Fibroblast of lung (primary cell): ENCODE measurements around the gene RPF1. TPM values are rescaled to one million over a fixed set of nuclear protein-coding genes. Genes with fewer than 3 reads are reported as not detected.

Experiments
- DNase-seq, 2 donors: peaks; one replicate each; pipeline versions ENCODE4 v3.0.0 to v3.0.0-alpha.2; 2010; ENCODE audit warnings: low read depth in 2 of 2
- H2AFZ ChIP-seq: 2 replicates; pipeline ENCODE4 v1.5.1; 2012; ENCODE audit warnings: low read length, control low read depth, inconsistent platforms
- H3K27ac ChIP-seq: 2 replicates; pipeline ENCODE4 v1.5.1; 2011; ENCODE audit warnings: low read length, control low read depth; ENCODE audit not compliant: insufficient read depth
- H3K27me3 ChIP-seq: 2 replicates; pipeline ENCODE4 v1.5.1; 2011; ENCODE audit warnings: mild to moderate bottlenecking, low read length; ENCODE audit not compliant: control insufficient read depth, insufficient read depth
- H3K36me3 ChIP-seq: 2 replicates; pipeline ENCODE4 v1.5.1; 2011; ENCODE audit warnings: low read length; ENCODE audit not compliant: control insufficient read depth, insufficient read depth
- H3K4me1 ChIP-seq: 2 replicates; pipeline ENCODE4 v1.5.1; 2011; ENCODE audit warnings: low read length; ENCODE audit not compliant: control insufficient read depth, insufficient read depth; ENCODE audit errors: extremely low read depth
- H3K4me2 ChIP-seq: 2 replicates; pipeline ENCODE4 v1.5.1; 2011; ENCODE audit warnings: low read length, control low read depth; ENCODE audit not compliant: insufficient read depth; ENCODE audit errors: extremely low read depth
- H3K4me3 ChIP-seq, 4 experiments: fragments of 200-600 bp in 1 of 4; sonication (generic) in 1 of 4; replicated peaks in 1 of 4; 2 replicates each; pipeline ENCODE4 v1.5.1; 2011 to 2016; ENCODE audit warnings: low read length in 4 of 4, low read depth in 3 of 4, mild to moderate bottlenecking in 3 of 4, control low read depth in 2 of 4, inconsistent platforms in 1 of 4, mixed read lengths in 1 of 4; ENCODE audit not compliant: insufficient read depth in 1 of 4; ENCODE audit errors: control extremely low read depth in 1 of 4
- H3K79me2 ChIP-seq: 2 replicates; pipeline ENCODE4 v1.5.1; 2012; ENCODE audit warnings: mild to moderate bottlenecking, low read length, inconsistent platforms; ENCODE audit not compliant: control insufficient read depth, insufficient read depth
- H3K9ac ChIP-seq: 2 replicates; pipeline ENCODE4 v1.5.1; 2011; ENCODE audit warnings: mild to moderate bottlenecking, low read length, control low read depth; ENCODE audit not compliant: insufficient read depth
- H3K9me3 ChIP-seq: 2 replicates; pipeline ENCODE4 v1.5.1; 2012; ENCODE audit warnings: low read depth, low read length; ENCODE audit not compliant: control insufficient read depth, insufficient read depth
- H4K20me1 ChIP-seq: 2 replicates; pipeline ENCODE4 v1.5.1; 2011; ENCODE audit warnings: low read length; ENCODE audit not compliant: control insufficient read depth, insufficient read depth; ENCODE audit errors: extremely low read depth
- CTCF ChIP-seq, 2 donors: IDR thresholded peaks in 1 of 2; conservative IDR thresholded peaks in 1 of 2; 1 replicate in 1 of 2; 2 replicates in 1 of 2; pipeline ENCODE4 v1.5.1; 2011 to 2012; ENCODE audit warnings: low read length in 2 of 2, control low read depth in 1 of 2, inconsistent platforms in 1 of 2, low read depth in 1 of 2, mild to moderate bottlenecking in 1 of 2
- EZH2 ChIP-seq: IDR thresholded peaks from 2 replicates; pipeline ENCODE4 v1.5.1; 2012; ENCODE audit warnings: low read length, control low read depth, mild to moderate bottlenecking; ENCODE audit errors: missing control alignments
- polyA plus RNA-seq, 2 donors: library from polyadenylated mRNA; depleted of rRNA in 1 of 2; stranded (reverse) in 1 of 2; unstranded in 1 of 2; fragments of >200 nt; gene quantifications; 2 replicates each; pipeline ENCODE4 v1.2.1, GENCODE V29; 2011 to 2012; ENCODE audit warnings: missing spikeins in 1 of 2
- total RNA-seq: library from RNA; depleted of rRNA; stranded (reverse); fragments of >200 nt; gene quantifications from 2 replicates; pipeline ENCODE4 v1.2.1, GENCODE V29; 2014

The RPF1 gene
- total and polyA plus RNA-seq, 2 donors (not counting 1 experiment from before 2014, with no cell fraction given) = 32.2 to 40.6 TPM

- no peak overlapping the region for H2AFZ ChIP-seq
- H3K9ac ChIP-seq = no peak overlapping the region
- no peaks in the 10 kb centered on the region for H3K9me3 ChIP-seq
- DNase-seq = no peak
- H3K36me3 ChIP-seq = peaks cover 6% of the 10 kb centered on the region
- no peak overlapping the region for H3K4me3 ChIP-seq
- H4K20me1 ChIP-seq = no peaks in the 10 kb centered on the region
- no peak overlapping the region for H3K27ac ChIP-seq
- no peak overlapping the region for H3K4me2 ChIP-seq
- no peak for TF ChIP-seq EZH2
- no peak for TF ChIP-seq CTCF (conservative IDR thresholded peaks at IDR 0.05 in 1 of 2, IDR thresholded peaks at IDR 0.05 in 1 of 2; ENCODE audit: low read depth in 1 of 2, low read length in 2 of 2)
- H3K4me1 ChIP-seq = no peaks in the 10 kb centered on the region
- no peaks in the 10 kb centered on the region for H3K27me3 ChIP-seq
- peaks cover 36% of the 10 kb centered on the region for H3K79me2 ChIP-seq
Measured at GRCh38 chr1:84497631-84498275, 18.7 kb downstream of the RPF1 start.

- H3K36me3 ChIP-seq = peaks cover 5% of the 10 kb centered on the region
- peak overlapping the region in 2 of 4 experiments; percentile 94 to 96 for H3K4me3 ChIP-seq
- no peaks in the 10 kb centered on the region for H3K27me3 ChIP-seq
- H3K27ac ChIP-seq = no peak overlapping the region
- H3K79me2 ChIP-seq = peaks cover 66% of the 10 kb centered on the region
- H3K4me1 ChIP-seq = no peaks in the 10 kb centered on the region
- peak overlapping the region; percentile 83 for H3K4me2 ChIP-seq
- no peak overlapping the region for H2AFZ ChIP-seq
- H3K9me3 ChIP-seq = no peaks in the 10 kb centered on the region
- TF ChIP-seq EZH2 (no peak), CTCF (conservative IDR thresholded peaks at IDR 0.05 in 1 of 2, IDR thresholded peaks at IDR 0.05 in 1 of 2; ENCODE audit: low read depth in 1 of 2, low read length in 2 of 2) (no peak)
- no peaks in the 10 kb centered on the region for H4K20me1 ChIP-seq
- no peak overlapping the region for H3K9ac ChIP-seq
- no peak for DNase-seq
Measured at GRCh38 chr1:84502927-84503326, 23.9 kb downstream of the RPF1 start.

GRCh38 chr1:84504580-84505492 is 25.8 kb downstream of the RPF1 start:
- Histone ChIP-seq H3K9me3 (no peaks in the 10 kb centered on the region), H3K4me1 (no peaks in the 10 kb centered on the region), H3K79me2 (peaks cover 56% of the 10 kb centered on the region), H3K4me2 (peak overlapping the region; percentile 83), H3K9ac (peak overlapping the region; percentile 92), H3K4me3 (peak overlapping the region; percentile 86 to 96 (median 90)), H3K36me3 (no peaks in the 10 kb centered on the region), H4K20me1 (no peaks in the 10 kb centered on the region), H3K27me3 (no peaks in the 10 kb centered on the region), H2AFZ (no peak overlapping the region), H3K27ac (peak overlapping the region; percentile 94)
- TF ChIP-seq EZH2 = no peak
- peak; percentile 24 to 27 for TF ChIP-seq CTCF (conservative IDR thresholded peaks at IDR 0.05 in 1 of 2, IDR thresholded peaks at IDR 0.05 in 1 of 2; ENCODE audit: low read depth in 1 of 2, low read length in 2 of 2)
- peak; percentile 68 to 90 for DNase-seq
